Prostate gland (tissue), 2 donors: ENCODE data around the gene CAP2.

ENCODE experiments used
- POLR2A ChIP-seq: fragments of 450-650 bp; IDR thresholded peaks from one replicate; pipeline ENCODE4 v1.6.1; 2016; ENCODE audit warnings: antibody characterized with exemption, mild to moderate bottlenecking
- POLR2AphosphoS5 ChIP-seq: sonication (generic); formaldehyde crosslinking; IDR thresholded peaks from one replicate; pipeline ENCODE4 v1.6.1; 2017; ENCODE audit warnings: antibody characterized with exemption
- TF ChIP-seq, protein P1 (sequence below), 4 experiments: fragments of 200-600 bp in 2 of 4; fragments of 450-650 bp in 2 of 4; sonication (generic) in 2 of 4; IDR thresholded peaks; 1 replicate in 3 of 4; 2 replicates in 1 of 4; pipeline ENCODE4 v1.5.1; 2016 to 2019; ENCODE audit warnings: antibody characterized with exemption in 4 of 4, mild to moderate bottlenecking in 2 of 4, moderate library complexity in 2 of 4

DNA sequence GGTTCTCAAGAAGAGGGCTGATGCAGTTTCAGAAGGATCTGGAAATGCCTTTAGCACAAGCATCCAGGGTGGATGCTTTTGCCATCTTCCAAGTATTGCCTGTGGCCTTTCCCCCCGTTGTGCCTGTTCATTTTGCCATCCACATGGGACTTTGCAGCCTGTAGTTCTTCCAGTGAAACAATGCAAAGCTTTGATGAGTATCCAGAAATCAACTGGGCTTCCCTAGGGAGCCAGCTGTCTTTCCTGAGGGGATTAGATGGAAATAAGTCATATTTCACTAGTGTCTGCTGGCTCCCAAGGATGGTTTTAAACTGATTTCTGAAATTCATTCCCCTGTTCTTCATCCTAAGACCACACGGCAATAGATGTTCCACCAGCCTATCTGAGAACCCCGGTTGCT is 63.3 kb downstream of the CAP2 start:
- no peak for TF ChIP-seq POLR2A
- TF ChIP-seq, protein P1, sequence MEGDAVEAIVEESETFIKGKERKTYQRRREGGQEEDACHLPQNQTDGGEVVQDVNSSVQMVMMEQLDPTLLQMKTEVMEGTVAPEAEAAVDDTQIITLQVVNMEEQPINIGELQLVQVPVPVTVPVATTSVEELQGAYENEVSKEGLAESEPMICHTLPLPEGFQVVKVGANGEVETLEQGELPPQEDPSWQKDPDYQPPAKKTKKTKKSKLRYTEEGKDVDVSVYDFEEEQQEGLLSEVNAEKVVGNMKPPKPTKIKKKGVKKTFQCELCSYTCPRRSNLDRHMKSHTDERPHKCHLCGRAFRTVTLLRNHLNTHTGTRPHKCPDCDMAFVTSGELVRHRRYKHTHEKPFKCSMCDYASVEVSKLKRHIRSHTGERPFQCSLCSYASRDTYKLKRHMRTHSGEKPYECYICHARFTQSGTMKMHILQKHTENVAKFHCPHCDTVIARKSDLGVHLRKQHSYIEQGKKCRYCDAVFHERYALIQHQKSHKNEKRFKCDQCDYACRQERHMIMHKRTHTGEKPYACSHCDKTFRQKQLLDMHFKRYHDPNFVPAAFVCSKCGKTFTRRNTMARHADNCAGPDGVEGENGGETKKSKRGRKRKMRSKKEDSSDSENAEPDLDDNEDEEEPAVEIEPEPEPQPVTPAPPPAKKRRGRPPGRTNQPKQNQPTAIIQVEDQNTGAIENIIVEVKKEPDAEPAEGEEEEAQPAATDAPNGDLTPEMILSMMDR (IDR thresholded peaks at IDR 0.05) = no peak
- TF ChIP-seq POLR2AphosphoS5 = no peak
